ENCODE measurements around the gene FGD4.

- TF ChIP-seq POLR2A (IDR thresholded peaks at IDR 0.05) = no peak
- TF ChIP-seq, protein P1, sequence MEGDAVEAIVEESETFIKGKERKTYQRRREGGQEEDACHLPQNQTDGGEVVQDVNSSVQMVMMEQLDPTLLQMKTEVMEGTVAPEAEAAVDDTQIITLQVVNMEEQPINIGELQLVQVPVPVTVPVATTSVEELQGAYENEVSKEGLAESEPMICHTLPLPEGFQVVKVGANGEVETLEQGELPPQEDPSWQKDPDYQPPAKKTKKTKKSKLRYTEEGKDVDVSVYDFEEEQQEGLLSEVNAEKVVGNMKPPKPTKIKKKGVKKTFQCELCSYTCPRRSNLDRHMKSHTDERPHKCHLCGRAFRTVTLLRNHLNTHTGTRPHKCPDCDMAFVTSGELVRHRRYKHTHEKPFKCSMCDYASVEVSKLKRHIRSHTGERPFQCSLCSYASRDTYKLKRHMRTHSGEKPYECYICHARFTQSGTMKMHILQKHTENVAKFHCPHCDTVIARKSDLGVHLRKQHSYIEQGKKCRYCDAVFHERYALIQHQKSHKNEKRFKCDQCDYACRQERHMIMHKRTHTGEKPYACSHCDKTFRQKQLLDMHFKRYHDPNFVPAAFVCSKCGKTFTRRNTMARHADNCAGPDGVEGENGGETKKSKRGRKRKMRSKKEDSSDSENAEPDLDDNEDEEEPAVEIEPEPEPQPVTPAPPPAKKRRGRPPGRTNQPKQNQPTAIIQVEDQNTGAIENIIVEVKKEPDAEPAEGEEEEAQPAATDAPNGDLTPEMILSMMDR (IDR thresholded peaks at IDR 0.05) = no peak
Observed at GRCh38 chr12:32477714-32478113, 78.4 kb downstream of the FGD4 start.
